Pons (tissue), 1 donor: ENCODE data around the gene ZBTB20.

ENCODE experiments used
- DNase-seq: peaks from one replicate; pipeline ENCODE4 v3.0.0-alpha.2; 2016; ENCODE audit warnings: low spot score

Gene ZBTB20

DNA sequence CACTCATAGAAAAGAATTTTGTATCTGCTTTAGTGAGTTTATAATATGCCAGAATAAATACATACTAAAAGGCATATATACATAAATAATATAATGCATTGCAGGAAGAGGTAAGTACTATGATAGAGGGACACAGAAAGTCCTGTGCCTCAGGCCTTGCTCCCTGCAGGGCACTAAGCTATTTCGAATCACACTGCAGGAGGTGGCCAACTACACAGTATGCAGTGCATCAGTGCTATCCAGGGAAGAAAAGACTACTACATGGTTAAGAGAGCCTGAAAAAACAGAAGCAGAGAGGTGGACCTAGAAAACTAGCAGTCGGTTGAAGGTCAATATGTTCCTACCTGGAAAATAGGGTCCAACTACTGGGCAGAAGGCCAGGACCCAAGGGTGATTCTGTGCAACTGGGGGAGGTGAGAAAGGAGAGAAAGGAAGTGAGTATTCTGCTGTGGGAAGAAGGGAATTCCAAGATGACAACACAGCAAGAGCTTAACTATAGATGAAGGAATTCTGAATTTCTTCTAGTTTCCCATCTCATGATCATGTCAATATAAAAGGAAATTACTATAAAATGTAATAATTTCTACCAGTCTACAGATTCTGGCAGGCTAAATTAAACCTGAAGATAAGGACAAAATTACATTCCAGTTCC, 218.0 kb downstream of the ZBTB20 start:
- no peak for DNase-seq

DNA sequence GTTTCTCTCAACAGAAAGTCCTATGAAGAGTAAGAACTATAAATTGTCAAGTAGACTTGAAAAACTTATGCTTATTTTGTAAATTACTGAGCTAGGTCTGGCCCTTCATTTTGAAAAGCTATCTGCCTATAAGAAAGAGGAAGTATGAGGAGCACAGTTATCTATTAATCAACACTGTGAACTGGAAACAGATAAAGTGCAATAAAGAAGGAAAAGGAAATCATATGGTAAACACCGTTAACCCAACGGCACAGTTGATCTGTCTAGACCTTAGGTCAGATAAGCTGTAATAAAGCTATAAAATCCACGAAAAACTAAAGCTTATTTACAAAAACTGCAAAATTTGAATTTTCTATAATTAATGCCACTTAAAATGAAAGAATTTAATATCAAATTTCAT, 242.5 kb downstream of the ZBTB20 start:
- DNase-seq: no peak

DNA sequence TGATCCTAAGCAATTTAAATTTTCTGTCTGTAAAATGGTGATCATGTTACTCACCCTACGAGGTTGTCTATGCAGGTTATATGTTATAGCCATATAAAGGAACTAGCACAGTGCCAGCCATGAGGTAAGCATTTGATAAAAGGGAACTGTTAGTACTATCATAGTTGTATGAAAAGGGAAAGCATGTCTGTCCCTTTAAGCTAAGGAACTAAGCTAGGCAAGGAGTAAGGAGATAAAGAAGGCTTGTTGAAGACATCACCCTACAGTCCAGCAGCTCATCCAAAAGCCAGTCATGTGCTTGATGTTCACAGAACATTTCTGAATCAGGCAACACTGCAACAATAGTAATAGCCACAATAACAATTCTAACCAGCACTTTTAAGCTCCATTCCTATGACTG, 243.9 kb downstream of the ZBTB20 start:
- DNase-seq: peak; percentile 77

DNA sequence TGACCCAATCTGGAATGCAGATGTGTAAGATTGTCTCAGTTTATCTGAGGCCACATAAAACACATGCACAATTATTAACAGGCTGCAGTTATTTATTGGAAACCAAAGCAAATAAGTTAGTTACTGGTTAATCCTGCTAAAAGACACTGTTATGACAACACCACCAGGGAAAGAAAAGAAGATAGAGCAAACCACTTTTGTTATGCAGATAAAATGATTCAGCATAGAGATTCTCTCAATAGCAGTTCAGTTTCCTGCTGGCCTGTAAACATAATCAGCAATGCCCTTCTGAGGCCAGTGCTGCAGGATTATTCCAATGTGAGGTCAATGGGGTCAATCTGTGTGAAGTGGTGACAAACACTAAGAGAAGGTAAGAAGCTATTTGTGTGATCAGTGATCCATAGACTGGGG, 244.4 kb downstream of the ZBTB20 start:
- no peak for DNase-seq

DNA sequence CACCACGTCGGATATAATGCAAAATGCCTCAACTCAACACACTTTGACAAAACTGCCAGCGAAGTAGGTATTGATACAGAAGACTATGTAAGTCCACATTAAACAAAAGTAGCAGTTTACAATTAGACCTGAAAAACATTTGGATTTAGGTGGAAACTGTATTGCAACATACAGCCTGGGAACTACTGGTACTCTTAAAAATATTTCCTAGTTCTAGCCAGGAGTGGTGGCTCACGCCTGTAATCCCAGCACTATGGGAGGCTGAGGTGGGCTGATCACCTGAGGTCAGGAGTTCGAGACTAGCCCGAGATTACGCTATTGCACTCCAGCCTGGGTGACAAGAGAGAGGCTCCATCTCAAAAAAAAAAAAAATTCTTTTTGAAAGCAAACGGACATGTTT, 246.2 kb downstream of the ZBTB20 start:
- DNase-seq: no peak

DNA sequence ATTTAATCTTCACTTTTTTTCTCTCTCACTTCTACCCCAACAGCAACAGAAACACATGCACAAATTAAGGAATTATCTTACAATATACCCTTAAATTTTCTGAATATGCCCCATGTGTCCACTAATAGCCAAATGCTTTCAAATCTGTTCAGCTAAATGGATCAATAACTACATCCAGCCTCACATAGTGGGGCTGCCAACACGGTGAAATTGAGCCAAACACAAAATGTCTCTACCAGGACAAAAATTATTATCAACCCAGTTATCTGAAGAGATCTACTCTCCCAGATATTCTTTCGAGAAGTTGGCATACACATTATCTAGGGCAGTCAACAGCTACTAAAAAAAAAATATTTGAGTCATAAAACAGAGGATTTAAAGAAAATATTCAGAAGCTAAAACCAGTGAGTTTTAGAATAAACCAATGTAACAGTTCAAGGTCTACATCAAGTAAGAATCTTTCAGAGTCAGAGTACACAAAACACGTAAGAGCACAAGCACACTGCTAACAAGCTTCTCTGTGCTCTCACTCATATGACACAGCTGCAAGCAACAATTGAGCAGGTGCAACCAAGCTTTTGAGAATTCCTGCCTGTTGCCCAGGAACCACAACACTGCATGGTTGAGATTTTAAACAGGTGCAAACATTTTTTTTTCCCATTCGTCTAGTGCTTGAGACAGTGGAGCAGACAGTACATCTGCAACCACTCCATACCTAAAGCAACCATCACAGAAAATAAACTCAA, 247.7 kb downstream of the ZBTB20 start:
- DNase-seq: peak; percentile 70

DNA sequence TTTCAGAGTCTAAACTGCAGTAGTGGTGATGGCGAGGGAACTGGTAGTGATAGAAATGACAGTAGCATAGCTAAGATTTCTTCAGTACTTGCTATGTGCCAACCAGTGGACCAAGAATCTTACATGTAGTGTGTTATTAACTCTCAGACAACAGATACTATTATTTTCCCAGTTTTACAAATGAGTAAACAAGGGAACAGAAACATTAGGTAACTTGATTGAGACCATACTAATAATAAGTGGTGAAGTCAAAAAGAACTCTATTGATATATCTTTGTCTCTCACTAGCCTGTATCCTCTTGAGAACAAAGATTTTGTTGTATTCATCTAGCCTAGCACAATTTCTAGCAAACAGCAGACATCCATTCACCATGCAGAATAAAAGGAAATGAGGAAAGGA, 250.1 kb downstream of the ZBTB20 start:
- DNase-seq: peak; percentile 93

DNA sequence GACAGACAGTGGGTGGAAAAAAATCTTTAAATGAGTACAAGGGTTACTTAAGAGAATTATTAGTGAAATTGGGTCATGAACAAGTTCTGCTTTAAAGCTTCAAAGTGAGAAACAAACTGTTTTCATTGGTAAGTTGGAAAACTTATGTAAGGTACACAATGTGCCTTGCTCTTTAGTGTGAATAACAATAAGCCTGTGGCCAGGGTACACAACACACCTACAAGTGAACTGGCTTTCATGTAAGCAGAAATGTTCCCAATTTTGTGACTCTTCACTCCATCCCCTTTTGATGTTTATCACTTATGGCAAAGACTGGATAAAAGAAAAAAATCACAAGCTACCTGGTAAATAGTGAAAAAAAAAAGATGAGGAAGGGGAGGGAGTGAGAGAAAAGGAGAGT, 253.7 kb downstream of the ZBTB20 start:
- no peak for DNase-seq

DNA sequence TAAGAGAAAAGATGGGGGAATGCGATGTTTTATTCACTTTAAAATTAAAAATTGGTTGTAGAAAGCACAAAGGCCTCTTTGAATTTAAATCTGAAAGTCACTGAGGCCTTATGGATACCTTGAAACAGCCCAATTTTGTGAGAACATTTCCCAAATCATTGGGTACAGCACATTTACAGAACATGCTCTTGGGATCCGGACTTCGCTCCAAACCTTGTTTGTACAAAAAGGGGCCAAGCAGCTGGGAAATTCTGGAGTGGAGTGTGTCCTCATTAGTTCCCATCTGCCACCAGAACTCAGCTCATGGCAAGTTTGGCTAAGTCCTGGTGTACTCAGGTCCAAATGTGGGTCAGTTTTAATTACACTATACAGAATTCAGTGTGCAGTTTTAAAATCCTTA, 254.2 kb downstream of the ZBTB20 start:
- DNase-seq: no peak

DNA sequence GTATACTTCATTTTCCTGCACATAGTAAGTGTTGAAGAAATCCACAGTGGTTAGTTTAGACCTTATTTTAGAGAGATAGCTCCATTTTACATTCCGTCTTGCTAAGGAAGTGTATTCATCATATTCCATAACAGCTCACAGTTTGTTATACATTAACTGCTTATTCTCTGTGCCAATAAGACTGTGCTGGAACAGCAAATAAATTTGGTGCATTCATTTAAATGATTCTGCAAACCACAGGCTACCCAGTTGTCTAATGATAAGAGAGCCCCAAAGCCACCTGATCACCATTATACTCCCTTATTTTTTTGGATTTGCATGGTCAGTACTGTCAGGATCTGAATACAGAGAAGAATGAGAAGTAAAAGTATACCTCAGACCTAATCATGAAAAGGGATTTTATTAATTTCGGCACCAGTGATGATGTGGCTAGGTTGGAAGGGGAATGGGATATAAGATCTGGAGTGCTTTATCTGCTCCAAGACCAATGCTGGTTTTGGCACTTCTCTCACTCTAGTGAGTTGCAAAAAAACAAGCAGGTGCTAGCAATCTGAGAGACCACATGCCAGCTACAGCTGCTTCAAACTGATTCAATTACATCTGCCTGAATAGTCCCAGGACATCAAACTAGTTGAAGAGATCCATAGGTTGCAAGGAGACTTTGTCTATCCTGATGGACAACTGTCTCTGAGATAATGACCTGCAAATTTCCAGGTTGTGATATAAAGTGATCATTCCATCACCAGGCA, 254.8 kb downstream of the ZBTB20 start:
- DNase-seq: no peak

DNA sequence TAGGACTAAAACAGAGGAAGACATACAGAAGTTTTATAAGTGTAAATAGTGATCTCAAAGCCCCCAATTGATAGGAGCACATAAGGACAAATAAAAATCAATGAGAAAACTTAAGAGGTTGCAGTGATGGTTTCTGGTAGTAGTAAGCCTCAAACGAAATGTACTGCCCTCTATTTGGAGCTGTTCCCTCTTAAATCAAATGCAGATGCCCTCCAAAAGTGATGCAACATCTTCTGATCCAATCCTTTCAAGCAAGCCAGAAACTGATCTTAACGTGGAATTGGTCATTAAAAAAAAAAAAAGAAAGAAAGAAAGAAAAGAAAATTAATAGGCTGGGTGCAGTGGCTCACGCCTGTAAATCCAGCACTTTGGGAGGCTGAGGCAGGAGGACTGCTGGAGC, 259.3 kb downstream of the ZBTB20 start:
- DNase-seq: no peak

DNA sequence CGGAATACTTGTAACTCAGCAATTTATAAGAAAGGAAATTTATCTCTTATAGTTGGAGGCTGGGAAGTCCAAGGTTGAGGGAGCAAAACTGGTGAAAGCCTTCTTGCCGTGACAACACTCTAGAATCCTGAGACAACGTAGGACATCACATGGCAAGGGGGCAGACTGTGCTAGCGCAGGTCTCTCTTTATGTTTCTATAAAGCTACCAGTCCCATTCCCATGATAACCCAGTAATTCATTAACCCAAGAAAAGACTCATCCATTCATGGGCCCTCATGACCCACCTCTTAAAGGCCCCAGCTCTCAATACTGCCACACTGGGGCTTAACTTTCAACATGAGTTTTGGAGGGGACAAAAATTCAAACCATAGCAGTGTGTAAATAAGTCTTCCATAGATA, 260.2 kb downstream of the ZBTB20 start:
- DNase-seq: no peak

DNA sequence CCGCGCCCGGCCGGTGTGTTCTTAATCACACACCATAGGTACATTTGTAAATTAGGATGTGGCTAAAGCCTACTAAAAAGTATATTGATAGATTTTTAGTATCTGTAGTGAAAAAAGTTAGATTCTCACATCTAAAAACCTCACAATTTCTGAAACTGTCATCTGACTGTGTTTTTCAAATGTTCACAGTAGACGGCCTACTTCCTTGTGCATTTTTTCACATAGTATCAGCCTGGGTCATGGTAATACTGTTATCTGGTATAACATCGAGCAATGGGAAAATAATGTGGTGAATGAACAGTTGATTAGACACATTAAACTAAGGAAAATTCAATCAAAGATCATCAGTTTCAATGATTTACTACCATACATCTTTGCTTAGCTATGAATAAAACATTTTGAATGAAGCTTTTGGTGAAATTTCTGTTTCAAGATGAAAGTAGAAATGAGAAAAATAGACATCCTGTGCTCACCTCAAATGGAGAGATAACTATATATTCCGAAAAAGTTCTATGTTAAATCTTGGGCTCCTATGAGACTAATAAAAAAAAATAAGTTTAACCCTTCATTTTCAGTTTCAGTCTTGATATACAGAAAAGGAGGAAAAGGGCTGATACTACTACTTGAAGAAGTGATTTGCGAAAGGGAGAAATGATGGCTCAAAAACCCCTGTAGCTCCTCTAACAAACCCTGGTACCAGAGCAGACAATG, 262.7 kb downstream of the ZBTB20 start:
- no peak for DNase-seq

DNA sequence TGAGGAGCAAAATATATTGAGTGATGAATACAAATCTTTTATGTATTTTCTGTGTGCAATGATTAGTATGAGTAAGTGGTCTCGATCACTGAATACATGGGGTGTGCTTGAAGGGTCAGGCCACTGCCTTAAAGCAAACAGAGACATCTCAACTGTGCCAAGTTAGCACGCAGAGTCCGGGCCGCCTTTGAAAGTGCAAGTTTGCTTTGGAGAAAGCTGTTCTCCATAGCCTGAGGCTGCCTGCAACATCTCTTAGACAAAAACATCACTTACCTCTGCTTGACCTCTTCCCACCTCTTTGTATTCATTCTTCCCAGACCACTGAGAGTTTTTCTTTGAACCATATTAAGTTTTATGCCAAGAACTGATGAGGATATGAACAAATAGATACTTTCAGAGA, 267.0 kb downstream of the ZBTB20 start:
- DNase-seq: no peak

DNA sequence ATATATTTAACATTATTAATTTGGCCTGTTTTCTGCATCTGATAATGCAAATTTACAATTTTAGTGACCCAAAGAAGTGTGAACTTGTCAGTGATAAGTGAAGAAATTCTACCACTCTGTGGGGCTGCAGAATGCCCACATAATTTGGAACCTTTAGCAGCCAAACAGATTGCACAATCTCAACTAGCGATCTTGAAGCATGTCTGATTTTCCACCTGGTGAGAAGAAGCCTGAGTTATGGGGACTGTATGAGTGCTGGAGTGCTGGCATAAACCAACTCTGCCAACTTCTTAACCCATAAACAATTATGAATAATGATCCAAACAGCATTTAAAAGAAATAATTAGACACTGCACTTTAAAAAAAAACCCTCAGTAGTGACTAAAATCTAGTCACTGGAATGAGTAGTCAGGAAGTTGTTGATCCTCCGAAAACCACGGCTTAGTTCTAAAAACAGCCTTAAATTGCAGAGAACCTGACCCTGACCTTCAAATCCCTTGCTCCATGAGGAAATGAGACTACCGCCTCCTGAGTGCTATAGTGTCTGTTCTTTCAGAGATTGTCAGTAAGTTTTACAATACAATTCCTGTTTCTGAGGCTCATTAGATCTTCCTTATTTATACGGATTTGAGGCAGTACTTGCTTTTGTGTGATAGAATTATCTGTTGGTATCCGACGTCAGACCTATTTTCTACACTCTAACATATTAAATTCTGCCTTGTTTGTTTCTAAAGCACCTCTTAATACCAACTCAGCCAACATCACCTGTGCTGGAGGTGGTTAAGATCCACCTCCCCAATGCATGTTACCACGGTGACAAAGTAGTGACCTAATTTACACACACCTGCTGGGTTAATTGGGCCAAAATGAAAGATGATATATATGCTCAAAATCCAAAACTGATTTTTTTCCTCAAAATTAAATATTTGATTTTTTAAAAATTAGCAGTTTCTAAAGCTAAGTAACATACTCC, 267.7 kb downstream of the ZBTB20 start:
- DNase-seq: no peak

DNA sequence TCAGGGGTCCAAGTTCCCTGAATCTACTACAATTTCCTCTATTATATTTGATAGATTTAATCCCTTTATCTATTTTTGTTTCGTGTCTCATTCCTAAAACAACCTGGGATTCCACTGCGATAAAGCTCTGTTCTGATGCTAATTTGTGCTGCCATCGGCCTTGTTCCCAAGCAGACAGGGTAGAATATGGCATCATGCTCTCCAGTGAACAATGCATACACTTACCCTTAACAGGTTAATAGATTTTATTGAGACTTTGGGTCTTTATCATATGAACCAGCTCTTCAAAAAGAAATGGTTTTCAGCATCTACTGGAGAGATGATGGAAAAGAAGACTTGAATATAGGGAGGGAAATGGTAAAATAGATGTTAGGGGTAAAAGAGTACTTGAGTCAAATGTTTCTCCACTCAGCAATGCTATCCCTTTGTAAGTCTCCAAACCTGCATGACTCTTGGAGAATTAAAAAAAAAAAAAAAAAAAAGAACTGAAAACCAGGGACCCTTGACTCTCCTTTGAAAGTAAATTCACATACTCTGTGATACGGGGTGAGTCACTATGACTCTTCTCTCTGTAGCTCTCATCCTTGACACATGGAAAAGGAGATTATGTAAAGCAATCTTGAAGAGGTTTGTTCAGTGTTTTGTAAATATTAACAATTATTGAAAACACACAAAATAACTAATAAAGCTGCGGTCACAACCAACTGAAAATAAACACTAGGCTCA, 268.8 kb downstream of the ZBTB20 start:
- DNase-seq: peak; percentile 64

DNA sequence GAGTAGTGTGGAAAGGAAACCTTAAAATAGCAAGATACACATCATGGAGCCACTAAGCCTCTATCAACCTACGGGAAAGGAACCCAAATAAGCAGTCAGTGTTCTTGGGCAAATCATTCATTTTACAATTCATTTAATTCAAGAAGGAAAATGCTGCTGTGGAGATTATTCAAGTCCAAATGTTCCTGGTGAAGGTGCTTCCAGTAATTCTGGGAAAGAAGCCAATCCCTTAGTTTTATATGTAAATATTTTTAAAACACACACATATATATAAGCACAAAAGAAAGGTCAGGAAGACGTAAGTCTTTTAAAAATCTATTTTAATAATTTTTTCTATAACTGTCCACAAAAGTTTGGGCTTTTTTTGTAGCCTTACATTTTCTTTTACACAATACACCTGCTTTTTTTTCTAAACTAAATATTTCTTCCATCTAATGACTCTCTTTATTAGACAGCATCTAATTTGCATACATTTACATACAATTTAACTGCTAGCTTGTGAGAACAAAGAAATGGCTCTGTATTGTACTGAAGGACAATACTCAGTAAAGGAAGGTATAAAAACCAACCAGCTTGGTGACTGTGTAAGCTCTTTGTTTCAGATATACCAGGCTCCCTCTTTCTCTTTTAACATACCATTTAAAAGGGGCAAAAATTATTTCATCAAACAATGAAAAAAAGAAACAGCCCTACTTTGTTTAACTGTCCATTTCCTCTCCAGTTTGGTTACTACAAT, 269.5 kb downstream of the ZBTB20 start:
- peak; percentile 93 for DNase-seq

DNA sequence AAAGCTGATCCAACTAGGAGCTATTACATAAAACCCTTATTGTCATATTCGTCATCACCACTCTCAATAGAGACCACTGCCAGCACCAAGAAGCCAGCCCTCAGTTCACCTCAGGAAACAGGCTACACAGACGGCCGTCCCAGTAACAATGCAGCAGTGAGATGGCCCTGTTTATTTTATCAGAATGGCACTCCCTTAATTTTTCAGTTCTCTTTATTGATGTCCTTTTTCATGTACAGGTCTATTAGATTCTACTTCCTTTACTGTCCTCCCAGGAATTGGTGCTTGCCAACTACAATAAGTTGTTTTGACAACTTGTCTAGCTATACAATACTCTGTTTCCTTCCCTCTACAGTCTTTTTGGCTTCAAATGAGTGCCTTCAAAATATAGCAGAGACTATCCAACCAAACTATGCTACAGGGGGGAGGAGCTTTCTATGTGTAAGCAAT, 272.5 kb downstream of the ZBTB20 start:
- no peak for DNase-seq

DNA sequence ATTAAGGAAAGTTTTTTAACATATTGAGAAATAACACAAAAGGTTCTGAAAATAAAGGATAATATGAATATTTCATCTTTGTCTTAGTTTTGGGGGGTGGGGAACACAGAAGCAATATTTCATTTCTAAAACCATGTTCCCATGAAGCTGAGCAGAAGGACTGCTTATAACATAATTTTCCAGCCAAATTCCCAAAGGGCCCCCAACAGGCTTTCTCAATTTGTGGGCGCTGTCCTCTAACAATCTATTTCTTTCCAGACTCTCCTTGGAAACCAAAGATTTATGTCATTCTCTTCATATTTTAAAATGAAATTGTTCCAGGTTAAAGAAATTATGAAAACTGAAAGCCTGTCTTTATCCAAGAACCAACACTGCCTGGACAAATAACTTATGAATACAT, 273.5 kb downstream of the ZBTB20 start:
- no peak for DNase-seq

DNA sequence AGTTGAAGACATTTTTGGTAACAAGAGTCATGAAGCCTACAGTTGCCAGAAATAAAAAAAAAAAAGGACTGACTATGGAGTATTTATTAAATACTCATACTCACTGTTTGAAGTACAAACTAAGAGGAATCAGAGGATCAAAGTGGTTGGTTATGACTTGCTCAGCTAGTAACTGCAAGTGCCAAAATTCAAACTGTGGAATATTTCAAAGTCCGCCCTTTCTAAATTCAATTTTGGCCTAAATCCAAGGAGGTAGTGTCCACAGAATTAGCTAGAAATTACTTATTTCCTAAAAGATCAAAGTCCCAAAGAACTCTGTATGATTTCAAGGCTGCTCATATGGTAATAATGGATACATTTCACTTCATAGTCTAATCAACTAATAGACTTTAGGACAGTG, 274.5 kb downstream of the ZBTB20 start:
- DNase-seq: no peak
